Muscle layer of colon (tissue), 2 donors: Measurements from ENCODE around the gene FAM217B.
A peak's percentile ranks its signal among the peaks of the same experiment; 100 is the strongest.

ENCODE experiments used
- H3K27ac ChIP-seq: one replicate; pipeline ENCODE4 v1.7.0; 2013; ENCODE audit warnings: low read depth, mild to moderate bottlenecking, low read length, moderate library complexity
- H3K27me3 ChIP-seq, 2 donors: one replicate each; pipeline ENCODE4 v1.7.0; 2013; ENCODE audit warnings: low read length in 2 of 2, mild to moderate bottlenecking in 2 of 2; ENCODE audit not compliant: insufficient read depth in 2 of 2, control insufficient read depth in 1 of 2
- H3K36me3 ChIP-seq: one replicate; pipeline ENCODE4 v1.7.0; 2013; ENCODE audit warnings: mild to moderate bottlenecking, low read length; ENCODE audit not compliant: insufficient read depth
- H3K4me1 ChIP-seq: one replicate; pipeline ENCODE4 v1.7.0; 2013; ENCODE audit warnings: mild to moderate bottlenecking, low read length; ENCODE audit not compliant: insufficient read depth
- H3K4me3 ChIP-seq, 2 donors: one replicate each; pipeline ENCODE4 v1.7.0; 2013; ENCODE audit warnings: low read length in 2 of 2, low read depth in 1 of 2, mild to moderate bottlenecking in 1 of 2, moderate library complexity in 1 of 2
- H3K9ac ChIP-seq: one replicate; pipeline ENCODE4 v1.7.0; 2013; ENCODE audit warnings: low read length
- H3K9me3 ChIP-seq: one replicate; pipeline ENCODE4 v1.7.0; 2013; ENCODE audit warnings: mild to moderate bottlenecking, low read length
- donor health status: abdominal sarcoma.
- donor health status: Adenocarcinoma of cecum.

Gene FAM217B

DNA sequence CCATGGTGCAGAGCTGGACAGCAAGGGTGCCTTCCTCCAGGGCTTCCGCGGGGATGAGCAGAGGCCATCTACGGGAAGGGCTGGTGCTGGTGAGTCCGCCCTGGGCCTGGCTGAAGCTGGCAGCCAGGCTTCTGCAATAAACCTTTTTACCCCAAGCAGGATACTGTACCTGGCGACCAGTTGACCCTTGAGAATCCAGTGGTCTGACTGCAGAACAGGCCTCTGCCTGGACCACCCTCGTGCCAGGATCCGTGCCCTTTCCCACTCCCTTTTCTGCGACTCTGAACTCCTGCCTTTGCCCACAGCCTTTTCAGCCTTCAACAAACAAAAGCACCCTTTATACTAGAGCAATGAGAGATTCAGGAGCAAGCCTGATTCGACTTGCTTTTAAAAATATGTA, 36.9 kb downstream of the FAM217B start:
- Histone ChIP-seq H3K4me1 (peaks cover 5% of the 10 kb centered on the region), H3K9me3 (no peaks in the 10 kb centered on the region), H3K27me3 (no peaks in the 10 kb centered on the region), H3K36me3 (no peaks in the 10 kb centered on the region), H3K4me3 (no peak overlapping the region), H3K9ac (no peak overlapping the region), H3K27ac (no peak overlapping the region)

DNA sequence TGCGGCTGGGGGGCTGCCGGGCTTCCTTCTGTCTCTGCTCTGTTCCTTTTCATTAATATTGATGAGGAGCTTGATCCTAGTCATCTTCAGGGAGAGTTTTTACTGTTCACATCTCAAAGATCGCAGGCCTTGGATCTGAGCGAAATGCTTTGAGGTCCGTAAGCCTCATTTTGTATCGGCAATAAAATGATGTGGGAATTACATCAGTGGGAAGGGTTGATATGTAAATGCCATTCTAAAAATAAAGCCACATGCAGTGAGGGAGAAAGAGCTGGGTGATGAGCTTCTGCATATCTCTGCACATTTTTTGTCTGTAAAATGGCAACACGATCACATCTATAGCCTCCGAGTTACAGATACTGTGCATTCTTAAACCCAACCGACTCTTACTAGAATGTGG, 42.9 kb downstream of the FAM217B start:
- no peak overlapping the region for H3K27ac ChIP-seq
- no peak overlapping the region for H3K4me3 ChIP-seq

DNA sequence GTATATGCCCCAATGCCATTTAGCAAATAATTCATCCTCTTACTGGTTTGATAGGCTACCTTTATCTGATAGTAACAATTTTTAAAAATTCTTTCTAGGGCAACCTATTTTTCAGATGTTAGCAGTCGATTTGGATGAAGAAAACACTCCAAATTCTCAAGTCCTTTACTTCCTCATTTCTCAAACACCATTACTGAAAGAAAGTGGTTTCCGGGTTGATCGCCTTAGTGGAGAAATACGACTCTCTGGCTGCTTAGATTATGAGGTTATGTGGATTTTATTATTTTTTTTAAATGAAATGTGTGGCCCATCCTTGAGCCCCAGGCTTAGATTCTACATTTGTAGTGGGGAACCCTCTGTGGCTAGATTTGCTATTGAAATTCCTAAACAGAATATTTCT, 44.4 kb downstream of the FAM217B start:
- Histone ChIP-seq H3K27ac (no peak overlapping the region), H3K9me3 (no peaks in the 10 kb centered on the region), H3K9ac (no peak overlapping the region), H3K4me3 (no peak overlapping the region), H3K36me3 (no peaks in the 10 kb centered on the region), H3K4me1 (no peaks in the 10 kb centered on the region), H3K27me3 (no peaks in the 10 kb centered on the region)

More for the DNA sequence above, 42.9 kb downstream of the FAM217B start:
- H3K36me3 ChIP-seq = no peaks in the 10 kb centered on the region
- H3K9ac ChIP-seq = no peak overlapping the region
- no peaks in the 10 kb centered on the region for H3K4me1 ChIP-seq
- no peaks in the 10 kb centered on the region for H3K9me3 ChIP-seq
- no peaks in the 10 kb centered on the region for H3K27me3 ChIP-seq

DNA sequence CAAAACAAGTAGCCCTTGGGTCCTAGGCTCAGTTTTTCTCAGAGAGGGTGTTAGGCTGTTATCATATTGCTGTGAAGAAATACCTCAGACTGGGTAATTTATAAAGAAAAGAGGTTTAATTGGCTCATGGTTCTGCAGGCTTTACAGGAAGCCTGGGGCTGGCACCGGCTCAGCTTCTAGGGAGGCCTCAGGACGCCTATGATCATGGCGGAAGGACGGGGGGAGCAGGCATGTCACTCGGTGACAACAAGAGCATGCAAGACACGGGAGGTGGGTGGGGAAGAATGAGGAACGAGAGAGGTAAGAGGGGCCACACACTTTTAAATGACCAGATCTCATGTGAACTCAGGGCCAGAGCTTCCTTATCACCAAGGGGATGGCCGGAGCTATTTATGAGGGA, 45.0 kb downstream of the FAM217B start:
- Histone ChIP-seq H3K4me1 (no peaks in the 10 kb centered on the region), H3K27ac (no peak overlapping the region)

DNA sequence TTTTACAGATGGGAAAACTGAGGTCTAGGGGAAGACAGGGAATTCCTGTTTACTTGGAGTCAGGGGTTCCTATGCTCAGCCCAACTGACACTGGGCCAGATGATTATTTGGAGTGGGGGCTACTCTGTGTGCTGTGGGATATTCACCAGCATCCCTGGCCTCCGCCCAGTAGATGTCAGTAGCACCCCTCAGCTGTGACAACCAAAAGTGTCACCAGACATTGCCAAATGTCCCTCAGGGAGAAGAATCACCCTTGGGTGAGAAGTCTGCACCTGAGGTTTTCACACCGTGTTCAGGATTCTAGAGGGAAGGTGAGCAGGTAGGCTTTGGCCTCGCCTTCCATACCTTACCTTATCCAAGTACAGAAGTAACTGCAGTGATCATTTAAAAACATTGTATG, 45.7 kb downstream of the FAM217B start:
- Histone ChIP-seq H3K4me3 (no peak overlapping the region), H3K9me3 (no peaks in the 10 kb centered on the region), H3K4me1 (no peaks in the 10 kb centered on the region), H3K27me3 (no peaks in the 10 kb centered on the region), H3K36me3 (no peaks in the 10 kb centered on the region), H3K9ac (no peak overlapping the region), H3K27ac (no peak overlapping the region)

More for the DNA sequence above, 45.0 kb downstream of the FAM217B start:
- no peak overlapping the region for H3K4me3 ChIP-seq
- no peak overlapping the region for H3K9ac ChIP-seq
- H3K36me3 ChIP-seq = no peaks in the 10 kb centered on the region
- no peaks in the 10 kb centered on the region for H3K27me3 ChIP-seq
- H3K9me3 ChIP-seq = no peaks in the 10 kb centered on the region

DNA sequence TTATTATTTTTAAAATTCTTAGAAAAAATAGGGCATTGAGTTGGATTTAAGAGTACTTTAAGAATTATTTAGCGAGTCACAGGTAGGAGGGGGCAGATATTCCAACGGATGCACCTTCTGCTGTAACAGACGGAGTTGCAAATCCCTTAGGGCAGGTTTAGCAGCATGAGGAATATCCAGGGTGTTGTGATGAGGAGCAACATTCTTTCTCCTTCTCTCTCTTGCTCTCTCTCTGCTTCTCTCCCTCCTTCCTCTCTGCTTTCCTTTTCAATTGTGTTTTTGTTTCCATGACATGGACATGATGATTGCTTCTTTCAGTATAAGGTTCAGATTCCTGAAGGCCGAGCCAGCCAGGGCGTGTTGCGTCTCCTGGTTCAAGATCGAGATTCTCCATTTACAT, 46.9 kb downstream of the FAM217B start:
- no peaks in the 10 kb centered on the region for H3K4me1 ChIP-seq
- H3K27ac ChIP-seq = no peak overlapping the region
- no peak overlapping the region for H3K4me3 ChIP-seq
- no peaks in the 10 kb centered on the region for H3K36me3 ChIP-seq
- H3K27me3 ChIP-seq = no peaks in the 10 kb centered on the region
- H3K9me3 ChIP-seq = no peaks in the 10 kb centered on the region
- H3K9ac ChIP-seq = no peak overlapping the region

DNA sequence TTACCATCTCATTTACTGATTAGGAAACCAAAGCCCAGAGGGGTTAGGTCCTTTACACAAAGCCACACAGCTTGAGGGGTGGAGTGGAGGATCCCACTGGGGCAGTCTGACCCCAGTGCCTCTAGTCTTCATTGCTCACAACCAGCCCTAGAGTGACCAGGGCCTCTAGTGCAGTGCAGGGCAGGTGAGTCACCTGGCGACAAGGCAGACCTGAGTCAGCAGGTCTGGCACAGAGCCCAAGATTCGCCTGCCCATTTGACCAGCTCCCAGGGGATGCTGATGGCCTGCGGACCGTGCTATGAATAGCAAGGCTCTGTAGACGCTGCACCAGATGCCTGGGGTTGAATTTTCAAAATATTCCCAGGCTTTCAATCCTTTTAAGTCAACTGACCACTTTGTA, 48.0 kb downstream of the FAM217B start:
- Histone ChIP-seq H3K9ac (no peak overlapping the region), H3K4me3 (no peak overlapping the region), H3K4me1 (no peaks in the 10 kb centered on the region), H3K27me3 (no peaks in the 10 kb centered on the region), H3K36me3 (no peaks in the 10 kb centered on the region), H3K9me3 (no peaks in the 10 kb centered on the region), H3K27ac (no peak overlapping the region)

DNA sequence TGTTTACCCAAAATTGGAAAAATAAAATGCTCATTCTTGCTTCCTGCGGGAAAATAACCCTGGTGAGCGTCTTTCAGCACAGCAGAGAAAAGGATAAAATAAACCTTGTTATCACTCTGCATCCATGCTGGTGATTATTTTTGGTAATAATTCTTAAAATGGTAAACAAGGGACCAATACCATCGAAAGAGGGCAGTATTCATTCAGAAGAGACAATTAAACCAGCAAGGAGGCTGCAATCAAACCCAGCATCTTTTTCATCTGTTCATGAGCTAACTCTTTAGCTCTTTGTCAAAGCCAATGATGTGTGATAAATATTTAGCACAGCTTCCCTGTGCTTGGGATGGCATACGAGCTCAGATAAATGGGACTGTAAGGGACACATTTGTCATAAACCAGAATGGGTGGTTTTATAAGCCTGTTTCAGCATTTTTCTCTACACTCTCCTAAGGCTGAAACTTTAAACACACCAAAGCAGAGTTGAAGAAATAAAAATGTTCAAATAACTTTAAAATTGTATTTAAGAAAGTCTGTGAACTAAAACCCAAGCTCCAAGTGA, 52.4 kb downstream of the FAM217B start:
- Histone ChIP-seq H3K9me3 (no peaks in the 10 kb centered on the region), H3K27me3 (no peaks in the 10 kb centered on the region), H3K27ac (no peak overlapping the region), H3K4me3 (no peak overlapping the region), H3K4me1 (peaks cover 5% of the 10 kb centered on the region), H3K36me3 (no peaks in the 10 kb centered on the region), H3K9ac (no peak overlapping the region)

DNA sequence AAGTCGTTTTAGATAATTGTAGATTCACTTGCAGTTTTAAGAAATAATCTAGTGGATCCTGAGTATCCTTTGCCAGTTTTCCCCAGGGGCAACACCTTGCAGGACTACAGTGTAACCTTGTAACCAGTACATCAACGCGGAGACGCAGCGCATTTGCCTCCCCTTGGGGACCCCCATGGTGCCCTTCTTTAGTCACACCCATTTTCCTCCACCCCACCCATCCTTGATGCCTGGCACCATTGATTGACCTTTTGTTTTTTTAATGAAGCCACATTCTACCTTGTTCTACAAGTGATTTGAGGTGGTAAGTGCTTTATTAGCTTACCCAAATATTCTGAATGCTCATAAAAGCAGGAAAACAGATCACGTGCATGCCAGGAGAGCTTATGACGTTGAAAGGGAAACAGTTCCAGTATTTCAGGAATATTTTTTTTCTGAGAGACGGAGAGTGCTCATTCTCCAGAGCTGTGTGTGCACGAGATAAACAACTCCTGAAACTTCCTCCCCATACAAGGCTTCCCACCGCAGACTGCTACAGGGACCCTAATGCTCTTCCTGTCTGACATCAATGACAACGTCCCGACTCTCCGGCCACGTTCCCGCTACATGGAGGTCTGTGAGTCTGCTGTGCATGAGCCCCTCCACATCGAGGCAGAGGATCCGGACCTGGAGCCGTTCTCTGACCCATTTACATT, 53.7 kb downstream of the FAM217B start:
- Histone ChIP-seq H3K27ac (no peak overlapping the region), H3K9ac (no peak overlapping the region), H3K27me3 (no peaks in the 10 kb centered on the region), H3K4me1 (peaks cover 5% of the 10 kb centered on the region), H3K4me3 (peak overlapping the region in 1 of 2 donors; percentile 26), H3K9me3 (no peaks in the 10 kb centered on the region), H3K36me3 (no peaks in the 10 kb centered on the region)

DNA sequence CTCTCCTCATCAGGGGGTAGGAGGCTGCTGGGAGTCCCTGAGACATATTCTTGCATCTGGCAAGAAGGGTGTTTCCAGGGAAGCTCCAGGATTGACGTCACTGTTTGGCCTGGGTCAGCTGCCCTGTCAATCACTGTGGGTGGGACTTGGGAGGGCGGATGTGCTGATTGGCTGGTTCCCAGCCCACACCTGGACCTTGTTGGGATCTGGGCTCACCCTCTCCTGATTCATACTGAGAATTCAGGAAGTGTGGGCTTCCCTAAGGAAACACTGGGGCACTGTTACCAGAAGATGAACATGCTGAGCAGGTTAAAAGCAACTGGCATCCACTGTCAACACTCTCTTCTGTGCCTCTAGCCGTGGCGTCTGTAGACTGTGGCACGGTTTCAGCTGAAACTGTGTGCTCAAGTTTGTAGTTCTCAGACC, 54.5 kb downstream of the FAM217B start:
- no peak overlapping the region for H3K27ac ChIP-seq
- no peak overlapping the region for H3K9ac ChIP-seq
- H3K27me3 ChIP-seq = no peaks in the 10 kb centered on the region
- peak overlapping the region in 1 of 2 donors; percentile 26 for H3K4me3 ChIP-seq
- no peaks in the 10 kb centered on the region for H3K9me3 ChIP-seq
- H3K36me3 ChIP-seq = no peaks in the 10 kb centered on the region
- H3K4me1 ChIP-seq = peaks cover 5% of the 10 kb centered on the region

DNA sequence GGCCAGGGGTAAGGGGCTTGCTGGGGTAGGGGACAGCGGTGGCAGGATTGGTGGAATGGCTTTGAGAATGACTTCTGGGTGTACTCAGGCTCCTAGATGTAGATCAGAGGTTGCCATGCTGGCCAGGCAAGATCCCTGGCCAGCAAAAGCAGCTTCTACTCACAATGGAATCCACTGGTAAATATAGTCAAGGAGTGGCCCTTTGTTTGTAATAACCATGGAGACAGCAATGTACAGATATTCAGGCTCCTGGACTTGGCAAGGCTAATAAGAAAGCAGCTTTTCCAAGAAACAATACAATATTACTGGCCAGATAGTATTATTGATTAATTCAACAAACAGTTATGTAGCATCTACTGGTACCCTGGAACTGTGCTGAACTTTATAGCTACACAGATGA, 55.9 kb downstream of the FAM217B start:
- Histone ChIP-seq H3K4me1 (peaks cover 5% of the 10 kb centered on the region), H3K4me3 (no peak overlapping the region), H3K9ac (no peak overlapping the region)

DNA sequence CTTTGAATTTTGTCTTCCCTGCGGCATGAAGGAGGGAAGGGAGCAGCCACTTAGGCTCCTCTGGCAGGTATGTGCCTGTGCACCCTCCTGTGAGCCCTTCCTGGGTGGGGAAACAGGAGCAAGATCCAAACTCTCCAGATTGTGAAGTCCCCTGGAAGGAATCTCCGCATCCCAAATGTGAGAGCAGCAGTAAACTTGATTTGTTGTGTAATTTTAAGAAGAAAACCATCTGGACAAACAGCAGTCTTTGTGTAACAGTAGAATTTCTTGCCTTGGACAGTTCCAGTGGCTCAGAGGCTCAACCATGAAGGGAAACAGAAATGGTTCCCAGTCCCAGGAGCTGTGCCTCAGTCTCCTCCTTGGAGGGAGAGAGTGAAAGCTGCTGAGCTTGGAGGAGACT, 57.7 kb downstream of the FAM217B start:
- no peaks in the 10 kb centered on the region for H3K36me3 ChIP-seq
- H3K9ac ChIP-seq = no peak overlapping the region
- H3K4me1 ChIP-seq = peaks cover 5% of the 10 kb centered on the region
- no peak overlapping the region for H3K27ac ChIP-seq
- H3K4me3 ChIP-seq = no peak overlapping the region
- no peaks in the 10 kb centered on the region for H3K27me3 ChIP-seq
- no peaks in the 10 kb centered on the region for H3K9me3 ChIP-seq

More for the DNA sequence above, 55.9 kb downstream of the FAM217B start:
- Histone ChIP-seq H3K27me3 (no peaks in the 10 kb centered on the region), H3K9me3 (no peaks in the 10 kb centered on the region), H3K36me3 (no peaks in the 10 kb centered on the region), H3K27ac (no peak overlapping the region)
